Loucy (cell line): ENCODE data around the gene FAM135A.

Experiments used
- H2AFZ ChIP-seq: fragments of 200-600 bp; sonication (generic); 2 replicates; pipeline ENCODE4 v1.6.0; 2016; ENCODE audit warnings: antibody characterized with exemption, mild to moderate bottlenecking, low read length, moderate library complexity
- H3F3A ChIP-seq: fragments of 200-600 bp; 2 replicates; pipeline ENCODE4 v1.6.0; 2016; ENCODE audit warnings: antibody characterized with exemption, low read depth, mild to moderate bottlenecking
- H3K27me3 ChIP-seq: fragments of 200-600 bp; sonication (generic); 2 replicates; pipeline ENCODE4 v1.6.1; 2014; ENCODE audit warnings: low read length, mild to moderate bottlenecking; ENCODE audit not compliant: insufficient read depth, poor library complexity, severe bottlenecking
- H3K36me3 ChIP-seq: fragments of 200-600 bp; sonication (generic); 2 replicates; pipeline ENCODE4 v1.6.1; 2016; ENCODE audit warnings: low read length; ENCODE audit not compliant: insufficient read depth
- H3K4me1 ChIP-seq: fragments of 200-600 bp; sonication (generic); 2 replicates; pipeline ENCODE4 v1.5.1; 2014; ENCODE audit warnings: low read length, mild to moderate bottlenecking; ENCODE audit not compliant: insufficient read depth, poor library complexity, severe bottlenecking
- H3K4me2 ChIP-seq: fragments of 200-600 bp; sonication (generic); 2 replicates; pipeline ENCODE4 v1.6.0; 2014; ENCODE audit warnings: antibody characterized with exemption, low read length, low read depth, mild to moderate bottlenecking; ENCODE audit not compliant: poor library complexity, severe bottlenecking
- H3K4me3 ChIP-seq: fragments of 200-600 bp; sonication (generic); 2 replicates; pipeline ENCODE4 v1.5.1; 2014; ENCODE audit warnings: low read length, mild to moderate bottlenecking, mixed read lengths; ENCODE audit not compliant: poor library complexity, severe bottlenecking
- H3K79me2 ChIP-seq: fragments of 200-600 bp; sonication (generic); 2 replicates; pipeline ENCODE4 v1.6.1; 2014; ENCODE audit warnings: low read length; ENCODE audit not compliant: insufficient read depth
- H3K9ac ChIP-seq: fragments of 200-600 bp; sonication (generic); 2 replicates; pipeline ENCODE4 v1.6.0; 2014; ENCODE audit warnings: mild to moderate bottlenecking, low read depth, low read length, moderate library complexity; ENCODE audit not compliant: poor library complexity, severe bottlenecking
- H3K9me2 ChIP-seq: fragments of 200-600 bp; sonication (generic); replicated peaks from 2 replicates; pipeline ENCODE4 v1.6.1; 2016; ENCODE audit warnings: low read depth, low read length, mixed read lengths
- H3K9me3 ChIP-seq: fragments of 200-600 bp; sonication (generic); 2 replicates; pipeline ENCODE4 v1.6.1; 2014; ENCODE audit warnings: mild to moderate bottlenecking, antibody characterized with exemption, low read length, low read depth; ENCODE audit not compliant: insufficient read depth
- H4K20me1 ChIP-seq: fragments of 200-600 bp; sonication (generic); 2 replicates; pipeline ENCODE4 v1.6.0; 2014; ENCODE audit warnings: antibody characterized with exemption, low read length, mild to moderate bottlenecking; ENCODE audit not compliant: insufficient read depth, poor library complexity, severe bottlenecking
- EZH2phosphoT487 ChIP-seq: fragments of 200-600 bp; IDR thresholded peaks from 2 replicates; pipeline ENCODE4 v1.6.1; 2018; ENCODE audit warnings: antibody characterized with exemption, mild to moderate bottlenecking, moderate library complexity, borderline replicate concordance
- TF ChIP-seq, protein P1 (sequence below): fragments of 200-600 bp; sonication (generic); conservative IDR thresholded peaks from 2 replicates; pipeline ENCODE4 v1.5.1; 2014; ENCODE audit warnings: mild to moderate bottlenecking, antibody characterized with exemption, low read length

Gene FAM135A

DNA sequence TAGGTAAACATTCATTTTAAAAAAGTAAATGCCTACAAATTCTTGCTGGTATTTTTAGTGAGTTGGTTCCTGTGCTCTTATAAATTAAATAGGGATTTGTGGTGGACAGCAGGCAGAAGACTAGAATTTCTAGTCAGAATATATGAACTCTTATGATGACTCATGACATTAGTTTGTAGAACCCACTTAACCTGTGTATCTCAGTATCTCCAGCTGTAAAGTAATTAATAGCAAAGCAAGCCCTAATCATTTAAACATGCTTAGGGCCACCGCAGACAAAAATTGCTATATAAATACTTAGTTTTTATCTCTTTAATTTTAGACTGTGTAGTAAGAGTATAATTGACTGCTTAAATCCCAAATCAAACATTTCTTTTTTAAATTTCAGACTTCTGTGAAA is 2.4 kb downstream of the FAM135A start:
- Histone ChIP-seq H3K27me3 (peaks cover 9% of the 10 kb centered on the region), H3K9me2 (no peaks in the 10 kb centered on the region), H3K36me3 (no peaks in the 10 kb centered on the region), H3K9ac (peak overlapping the region; percentile 67), H4K20me1 (peaks cover 3% of the 10 kb centered on the region), H3K9me3 (no peaks in the 10 kb centered on the region), H3K4me1 (peaks cover 9% of the 10 kb centered on the region), H3K4me3 (peak overlapping the region; percentile 92), H3F3A (no peaks in the 10 kb centered on the region), H2AFZ (no peak overlapping the region), H3K79me2 (peaks cover 10% of the 10 kb centered on the region), H3K4me2 (peak overlapping the region; percentile 83)
- no peak for TF ChIP-seq EZH2phosphoT487
- TF ChIP-seq, protein P1, sequence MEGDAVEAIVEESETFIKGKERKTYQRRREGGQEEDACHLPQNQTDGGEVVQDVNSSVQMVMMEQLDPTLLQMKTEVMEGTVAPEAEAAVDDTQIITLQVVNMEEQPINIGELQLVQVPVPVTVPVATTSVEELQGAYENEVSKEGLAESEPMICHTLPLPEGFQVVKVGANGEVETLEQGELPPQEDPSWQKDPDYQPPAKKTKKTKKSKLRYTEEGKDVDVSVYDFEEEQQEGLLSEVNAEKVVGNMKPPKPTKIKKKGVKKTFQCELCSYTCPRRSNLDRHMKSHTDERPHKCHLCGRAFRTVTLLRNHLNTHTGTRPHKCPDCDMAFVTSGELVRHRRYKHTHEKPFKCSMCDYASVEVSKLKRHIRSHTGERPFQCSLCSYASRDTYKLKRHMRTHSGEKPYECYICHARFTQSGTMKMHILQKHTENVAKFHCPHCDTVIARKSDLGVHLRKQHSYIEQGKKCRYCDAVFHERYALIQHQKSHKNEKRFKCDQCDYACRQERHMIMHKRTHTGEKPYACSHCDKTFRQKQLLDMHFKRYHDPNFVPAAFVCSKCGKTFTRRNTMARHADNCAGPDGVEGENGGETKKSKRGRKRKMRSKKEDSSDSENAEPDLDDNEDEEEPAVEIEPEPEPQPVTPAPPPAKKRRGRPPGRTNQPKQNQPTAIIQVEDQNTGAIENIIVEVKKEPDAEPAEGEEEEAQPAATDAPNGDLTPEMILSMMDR = no peak

DNA sequence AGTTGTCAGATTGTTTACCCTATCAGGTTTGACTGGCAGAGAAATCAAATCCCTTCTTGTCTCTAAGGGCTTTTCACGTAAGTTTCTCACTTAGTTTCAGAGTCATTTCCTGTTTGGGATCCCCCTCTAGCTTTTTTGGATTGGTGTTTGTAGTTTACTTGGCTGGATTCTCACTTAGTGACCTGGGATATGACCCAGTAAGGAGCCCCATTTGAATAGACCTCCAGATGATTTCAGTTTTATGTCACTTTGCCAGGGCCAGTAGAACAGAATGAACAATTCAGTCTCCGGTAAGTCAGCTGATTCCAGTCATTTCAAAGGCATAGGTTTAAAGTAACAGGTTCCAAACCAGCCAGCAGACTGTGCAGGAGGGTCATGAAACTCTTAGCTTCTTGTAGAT is 8.2 kb downstream of the FAM135A start:
- TF ChIP-seq, protein P1 = no peak
- no peak for TF ChIP-seq EZH2phosphoT487
- 0 out of 2 replicates have a peak, but pooled peaks cover 3% of the 10 kb centered on the region for H3K79me2 ChIP-seq
- H3K36me3 ChIP-seq = no peaks in the 10 kb centered on the region

DNA sequence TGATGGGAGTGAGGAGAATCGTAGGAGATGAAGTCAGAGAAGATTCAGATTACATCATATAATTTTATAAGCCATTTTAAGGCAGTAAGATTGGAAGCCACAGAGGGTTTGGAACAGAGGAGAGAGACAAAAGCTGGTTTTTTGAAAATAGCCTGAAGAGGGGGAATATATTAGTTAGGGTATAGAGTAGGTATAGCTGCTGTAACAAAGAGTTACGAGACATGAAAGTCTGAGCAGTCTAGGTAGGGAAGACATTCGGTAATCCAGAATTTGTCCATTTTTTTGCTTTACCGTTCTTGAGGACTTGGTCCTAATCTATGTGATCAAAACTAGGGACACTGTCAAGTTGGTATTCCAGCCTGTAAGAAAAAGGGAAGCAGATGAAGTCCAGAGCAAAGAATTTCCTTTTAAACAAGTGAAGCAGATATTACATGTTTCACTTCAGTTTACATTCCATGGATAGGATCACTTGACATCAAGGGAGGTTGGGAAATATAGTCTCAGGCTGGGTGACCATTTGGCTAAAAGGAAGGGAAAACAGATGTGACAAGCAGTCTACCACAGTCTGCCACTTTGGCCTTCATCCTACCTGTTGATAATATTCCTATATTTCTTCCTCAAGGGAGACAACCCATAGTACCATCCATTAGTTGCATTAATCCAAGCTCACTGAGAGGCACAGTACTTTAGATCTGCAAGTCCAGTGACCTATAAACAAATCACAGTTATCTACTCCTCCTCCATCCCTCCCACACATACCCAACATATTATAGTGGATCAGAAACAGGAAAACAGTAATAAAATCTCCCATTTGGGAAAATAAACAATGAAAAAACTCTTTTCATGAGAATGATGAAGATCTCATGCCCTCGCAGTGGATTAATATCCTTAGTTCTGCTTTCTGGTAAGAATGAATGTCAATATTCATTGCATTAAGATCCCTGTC is 10.2 kb downstream of the FAM135A start:
- H3F3A ChIP-seq = no peaks in the 10 kb centered on the region
- no peaks in the 10 kb centered on the region for H3K9me3 ChIP-seq
- no peaks in the 10 kb centered on the region for H3K36me3 ChIP-seq
- no peak overlapping the region for H2AFZ ChIP-seq
- 0 out of 2 replicates have a peak, but pooled peaks cover 3% of the 10 kb centered on the region for H3K79me2 ChIP-seq
- TF ChIP-seq, protein P1 = no peak
- no peak for TF ChIP-seq EZH2phosphoT487
- no peak overlapping the region for H3K4me3 ChIP-seq
- no peaks in the 10 kb centered on the region for H4K20me1 ChIP-seq
- H3K9ac ChIP-seq = no peak overlapping the region
- H3K27me3 ChIP-seq = no peaks in the 10 kb centered on the region
- no peak overlapping the region for H3K4me2 ChIP-seq
- no peaks in the 10 kb centered on the region for H3K4me1 ChIP-seq
- H3K9me2 ChIP-seq = no peaks in the 10 kb centered on the region

More for the DNA sequence above, 8.2 kb downstream of the FAM135A start:
- Histone ChIP-seq H3K27me3 (no peaks in the 10 kb centered on the region), H2AFZ (no peak overlapping the region), H3K4me2 (no peak overlapping the region), H3K9ac (no peak overlapping the region), H4K20me1 (no peaks in the 10 kb centered on the region), H3K9me2 (no peaks in the 10 kb centered on the region), H3K4me3 (no peak overlapping the region), H3K4me1 (no peaks in the 10 kb centered on the region), H3F3A (no peaks in the 10 kb centered on the region), H3K9me3 (no peaks in the 10 kb centered on the region)
